Thymus (tissue), 11 donors: ENCODE results near the gene PPP1R14B. TPM values are rescaled to one million over a fixed set of nuclear protein-coding genes. Genes with fewer than 3 reads are reported as not detected.

Source experiments
- DNase-seq, 9 donors: peaks; one replicate each; pipeline ENCODE4 v3.0.0-alpha.2; 2013; ENCODE audit warnings: low spot score in 9 of 9, low read depth in 6 of 9, missing footprints in 1 of 9
- H3K27ac ChIP-seq, 2 donors: one replicate each; pipeline ENCODE4 v1.5.1; 2013; ENCODE audit warnings: control low read depth in 1 of 2, low read depth in 1 of 2, low read length in 1 of 2, mild to moderate bottlenecking in 1 of 2, moderate library complexity in 1 of 2
- H3K27me3 ChIP-seq, 2 donors: one replicate each; pipeline ENCODE4 v1.5.1; 2013; ENCODE audit warnings: low read length in 1 of 2; ENCODE audit not compliant: control insufficient read depth in 2 of 2, insufficient read depth in 1 of 2
- H3K36me3 ChIP-seq, 2 donors: one replicate each; pipeline ENCODE4 v1.5.1; 2013; ENCODE audit warnings: low read length in 1 of 2, mild to moderate bottlenecking in 1 of 2, moderate library complexity in 1 of 2; ENCODE audit not compliant: control insufficient read depth in 2 of 2, insufficient read depth in 2 of 2
- H3K4me1 ChIP-seq, 2 donors: one replicate each; pipeline ENCODE4 v1.5.1; 2013; ENCODE audit warnings: low read length in 2 of 2; ENCODE audit not compliant: control insufficient read depth in 2 of 2, insufficient read depth in 2 of 2
- H3K4me3 ChIP-seq, 2 donors: one replicate each; pipeline ENCODE4 v1.5.1; 2013; ENCODE audit warnings: low read length in 2 of 2, control low read depth in 1 of 2, mild to moderate bottlenecking in 1 of 2
- H3K9me3 ChIP-seq, 2 donors: one replicate each; pipeline ENCODE4 v1.5.1; 2013; ENCODE audit warnings: low read length in 1 of 2, mild to moderate bottlenecking in 1 of 2; ENCODE audit not compliant: control insufficient read depth in 2 of 2, insufficient read depth in 1 of 2
- WGBS: extraction: QIAGEN DNeasy Blood & Tissue Kit; methylation state at CpG from one replicate; pipeline ENCODE4 v1.1.7; 2013; 5-methylcytosine and 5-hydroxymethylcytosine counted together
- polyA plus RNA-seq: library from polyadenylated mRNA; stranded (reverse); fragments of 200-250 nt; gene quantifications from one replicate; pipeline ENCODE4 v1.2.3, GENCODE V29; 2013
- total RNA-seq: library from RNA; stranded (reverse); fragments of 120-200 nt; gene quantifications from one replicate; pipeline ENCODE4 v1.2.4, GENCODE V29; 2013
- donor health status: healthy.

PPP1R14B gene
- total and polyA plus RNA-seq, 2 donors, result 105 to 106 TPM

DNA sequence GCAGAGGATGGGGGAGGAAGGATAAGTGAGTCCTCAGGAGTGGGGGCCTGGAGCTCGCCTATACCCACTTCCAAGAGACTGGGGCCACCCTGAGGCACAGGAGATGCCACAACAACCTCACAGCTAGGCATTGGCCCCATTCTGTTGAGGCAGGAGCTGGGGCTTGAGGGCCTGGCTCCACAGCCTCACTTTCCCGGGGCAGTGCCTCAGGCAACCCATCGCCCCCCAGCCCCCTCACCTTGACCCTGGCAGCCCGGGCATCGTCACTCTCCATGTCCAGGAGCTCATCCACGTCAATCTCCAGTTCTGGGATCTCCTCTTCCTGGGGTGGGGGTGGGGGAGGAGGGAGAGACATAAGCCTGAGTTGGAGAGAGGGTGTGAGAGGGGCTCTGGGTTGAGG is 1.8 kb downstream of the PPP1R14B start:
- peaks cover 0 to 14% of the 10 kb centered on the region in 2 donors for H3K9me3 ChIP-seq
- no peak for DNase-seq
- H3K27ac ChIP-seq, result peak overlapping the region; percentile 77 to 79
- H3K27me3 ChIP-seq, result peaks cover 4 to 18% of the 10 kb centered on the region in 2 donors
- peak overlapping the region; percentile 64 to 74 for H3K4me3 ChIP-seq
- H3K4me1 ChIP-seq, result peaks cover 26 to 71% of the 10 kb centered on the region in 2 donors
- WGBS, result 41% methylated on average over 6 of the region's 6 CpGs
- H3K36me3 ChIP-seq, result peaks cover 0 to 19% of the 10 kb centered on the region in 2 donors

GRCh38 chr11:64244107-64244506 is 2.6 kb downstream of the PPP1R14B start:
- Histone ChIP-seq H3K4me3 (no peak overlapping the region), H3K36me3 (peaks cover 0 to 19% of the 10 kb centered on the region in 2 donors), H3K9me3 (peaks cover 0 to 14% of the 10 kb centered on the region in 2 donors), H3K27ac (no peak overlapping the region), H3K4me1 (peaks cover 26 to 70% of the 10 kb centered on the region in 2 donors), H3K27me3 (peaks cover 4 to 18% of the 10 kb centered on the region in 2 donors)
- WGBS, result 81% methylated on average over 5 of the region's 5 CpGs
- no peak for DNase-seq

DNA sequence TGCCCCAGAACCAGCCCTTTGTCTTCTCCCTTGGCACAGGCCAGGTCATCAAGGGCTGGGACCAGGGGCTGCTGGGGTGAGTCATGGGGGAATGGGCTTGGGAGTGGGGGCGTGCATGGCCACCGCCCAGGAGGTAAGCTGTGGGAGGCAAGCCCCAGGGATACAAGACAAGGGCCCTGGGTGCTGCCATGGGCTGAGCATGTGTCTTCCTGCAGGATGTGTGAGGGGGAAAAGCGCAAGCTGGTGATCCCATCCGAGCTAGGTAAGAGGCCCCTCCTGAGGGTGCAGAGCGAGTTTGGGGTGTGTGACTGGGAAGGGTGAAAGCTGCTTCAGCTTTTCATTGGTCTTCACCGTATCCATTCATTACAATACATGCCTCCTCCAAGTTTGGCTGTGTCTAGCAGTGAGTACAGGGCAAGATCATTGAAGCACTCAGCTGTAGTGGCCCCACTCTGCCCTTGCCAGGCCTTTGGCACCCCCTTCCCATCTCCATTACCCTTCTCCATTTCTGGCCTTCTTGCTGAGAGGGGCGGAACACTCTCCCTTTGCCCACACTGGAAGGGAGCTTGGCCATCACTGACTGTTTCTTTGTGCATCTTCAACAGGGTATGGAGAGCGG is 3.4 kb downstream of the PPP1R14B start:
- Histone ChIP-seq H3K9me3 (peaks cover 0 to 14% of the 10 kb centered on the region in 2 donors), H3K27me3 (peaks cover 3 to 15% of the 10 kb centered on the region in 2 donors), H3K4me3 (no peak overlapping the region), H3K36me3 (peaks cover 7 to 19% of the 10 kb centered on the region in 2 donors), H3K27ac (no peak overlapping the region), H3K4me1 (peaks cover 26 to 77% of the 10 kb centered on the region in 2 donors)
- 95% methylated on average over 8 of the region's 8 CpGs for WGBS
- DNase-seq, result no peak

DNA sequence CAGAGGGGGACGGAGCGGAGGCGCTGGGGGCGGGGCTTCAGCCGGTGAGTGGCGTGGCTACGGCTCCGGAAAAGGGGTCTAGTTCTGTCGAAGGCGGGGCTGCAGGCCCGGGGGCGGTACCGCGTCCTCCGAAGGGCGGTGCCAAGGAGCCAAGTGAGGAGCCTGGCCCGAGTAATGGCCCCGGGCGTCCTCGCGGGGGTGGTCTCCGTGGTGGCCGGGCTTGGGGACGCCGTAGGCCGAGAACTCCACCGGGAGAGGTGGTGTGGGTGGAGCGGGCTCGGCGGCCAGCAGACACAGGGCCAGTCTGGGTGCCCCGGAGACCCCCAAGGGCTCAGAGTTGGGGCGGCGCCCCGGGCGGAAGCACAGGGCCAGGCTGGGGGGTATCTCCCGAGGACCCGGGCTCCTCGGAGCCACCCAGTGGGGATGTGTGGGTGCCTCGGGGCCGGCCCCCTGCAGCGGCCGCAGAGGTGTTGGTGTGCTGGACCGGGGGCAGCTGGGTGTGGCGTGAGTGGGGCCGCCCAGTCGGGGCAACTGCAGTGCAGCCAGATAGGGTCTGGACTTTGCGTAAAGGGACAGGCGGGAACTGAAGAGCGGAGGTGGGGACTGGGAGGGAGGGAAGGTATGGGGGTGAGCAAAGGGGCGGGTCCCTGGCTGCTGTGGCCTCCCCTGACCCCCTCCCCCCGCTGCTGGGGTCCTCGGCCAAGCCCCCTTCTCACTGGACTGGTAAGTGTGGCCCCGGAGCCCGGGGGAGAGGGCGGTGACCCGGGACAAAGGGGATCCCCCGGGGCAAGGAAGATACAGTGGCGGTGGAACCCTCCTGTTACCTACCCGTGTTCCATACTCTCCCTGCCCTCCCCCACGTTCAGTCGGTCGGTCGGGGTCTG is 5.0 kb downstream of the PPP1R14B start:
- Histone ChIP-seq H3K27ac (peak overlapping the region; percentile 92 to 99), H3K36me3 (peaks cover 19 to 22% of the 10 kb centered on the region in 2 donors), H3K27me3 (no peaks in the 10 kb centered on the region), H3K4me3 (peak overlapping the region; percentile 54 to 80), H3K9me3 (peaks cover 0 to 14% of the 10 kb centered on the region in 2 donors), H3K4me1 (peaks cover 20 to 80% of the 10 kb centered on the region in 2 donors)
- under 1% methylated on average over 63 of the region's 63 CpGs for WGBS
- DNase-seq, result peak in 8 of 9 donors; percentile 95 to 100 (median 99)

DNA sequence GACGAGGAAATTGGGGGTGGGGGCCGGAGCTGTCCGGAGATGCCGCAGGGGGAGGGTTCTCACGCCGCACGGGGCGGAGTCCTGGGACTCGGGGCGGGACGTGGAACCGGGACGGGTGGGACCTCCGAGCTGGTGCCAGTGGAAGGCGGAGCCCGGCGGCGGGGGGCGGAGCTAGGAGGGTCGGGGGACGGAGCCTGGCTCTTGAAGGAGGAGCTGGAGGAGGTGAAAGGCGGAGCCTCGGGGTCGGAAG is 5.6 kb downstream of the PPP1R14B start:
- Histone ChIP-seq H3K4me3 (peak overlapping the region; percentile 54 to 80), H3K9me3 (peaks cover 0 to 14% of the 10 kb centered on the region in 2 donors), H3K36me3 (peaks cover 19 to 22% of the 10 kb centered on the region in 2 donors), H3K27me3 (no peaks in the 10 kb centered on the region), H3K27ac (peak overlapping the region; percentile 96 to 99), H3K4me1 (peaks cover 20 to 80% of the 10 kb centered on the region in 2 donors)
- peak in 1 of 9 donors; percentile 97 for DNase-seq
- under 1% methylated on average over 24 of the region's 24 CpGs for WGBS

GRCh38 chr11:64240435-64241240 is 6.1 kb downstream of the PPP1R14B start, which contains the start of gene FKBP2:
TSS of gene FKBP2 (plus strand) at chr11:64241095. CDS start at chr11:64242388, 1,293 bp downstream.
- peak; percentile 75 to 97 (median 90) for DNase-seq
- Histone ChIP-seq H3K4me3 (peak within 1 kb of the TSS; percentile 54 to 80), H3K9me3 (peaks cover 0 to 14% of the 10 kb centered on the region in 2 donors), H3K27me3 (no peaks in the 10 kb centered on the region), H3K4me1 (peaks cover 16 to 77% of the 10 kb centered on the region in 2 donors), H3K27ac (peak within 1 kb of the TSS; percentile 96 to 99), H3K36me3 (peaks cover 19 to 25% of the 10 kb centered on the region in 2 donors)
- WGBS, result 1% methylated on average over 58 of the region's 58 CpGs

- no peak for DNase-seq
- Histone ChIP-seq H3K4me3 (peak overlapping the region in 1 of 2 donors; percentile 80), H3K27ac (peak overlapping the region; percentile 96 to 99), H3K36me3 (peaks cover 19 to 22% of the 10 kb centered on the region in 2 donors), H3K9me3 (peaks cover 0 to 9% of the 10 kb centered on the region in 2 donors), H3K27me3 (peaks cover 0 to 2% of the 10 kb centered on the region in 2 donors), H3K4me1 (peaks cover 13 to 77% of the 10 kb centered on the region in 2 donors)
- 84% methylated on average over 11 of the region's 11 CpGs for WGBS
Measured at GRCh38 chr11:64239662-64240434, 6.9 kb downstream of the PPP1R14B start.

- H3K4me3 ChIP-seq, result no peak overlapping the region
- H3K4me1 ChIP-seq, result peaks cover 13 to 70% of the 10 kb centered on the region in 2 donors
Measured at GRCh38 chr11:64238999-64239398, 7.7 kb downstream of the PPP1R14B start.

More at GRCh38 chr11:64238999-64239398, 7.7 kb downstream of the PPP1R14B start:
- peaks cover 0 to 4% of the 10 kb centered on the region in 2 donors for H3K27me3 ChIP-seq
- 93% methylated on average over 5 of the region's 5 CpGs for whole genome bisulfite sequencing
- H3K9me3 ChIP-seq, result peaks cover 0 to 9% of the 10 kb centered on the region in 2 donors
- peak overlapping the region; percentile 25 to 99 for H3K27ac ChIP-seq
- DNase-seq, result peak in 1 of 9 donors; percentile 48
- peaks cover 15 to 19% of the 10 kb centered on the region in 2 donors for H3K36me3 ChIP-seq
